Testis (tissue), 3 donors: ENCODE data around the gene CYB5R2. TPM values are rescaled to one million over a fixed set of nuclear protein-coding genes. Genes with fewer than 3 reads are reported as not detected.
"Not testable (repeated sequence)": the region's sequence is repeated elsewhere in the genome, so short reads cannot be mapped to it uniquely, and the experiment has no call there.

Source experiments
- DNase-seq: peaks from one replicate; pipeline ENCODE4 v3.0.0-alpha.2; 2019
- H3K27ac ChIP-seq, 2 donors: fragments of 200-600 bp; sonication (generic); one replicate each; pipeline ENCODE4 v1.5.1; 2019
- H3K27me3 ChIP-seq: fragments of 200-600 bp; sonication (generic); one replicate; pipeline ENCODE4 v1.5.1; 2019
- H3K36me3 ChIP-seq: fragments of 200-600 bp; sonication (generic); one replicate; pipeline ENCODE4 v1.5.1; 2017; ENCODE audit warnings: low read depth; ENCODE audit errors: missing control alignments
- H3K4me1 ChIP-seq: fragments of 200-600 bp; sonication (generic); one replicate; pipeline ENCODE4 v1.5.1; 2019
- H3K4me3 ChIP-seq, 2 donors: fragments of 200-600 bp; sonication (generic); one replicate each; pipeline ENCODE4 v1.5.1; 2017 to 2019
- H3K9me3 ChIP-seq: fragments of 200-600 bp; sonication (generic); one replicate; pipeline ENCODE4 v1.5.1; 2017
- POLR2A ChIP-seq: fragments of 450-650 bp; IDR thresholded peaks from one replicate; pipeline ENCODE4 v1.6.1; 2017; ENCODE audit warnings: antibody characterized with exemption, mild to moderate bottlenecking, moderate library complexity
- WGBS, 2 donors: methylation state at CpG; one replicate each; pipeline ENCODE4 v1.1.5; 2018; 5-methylcytosine and 5-hydroxymethylcytosine counted together
- intact Hi-C: fragments of 100-400 bp; cut with DNase I; formaldehyde crosslinking; loops from one replicate; pipeline ENCODE4 v1.15.1; 2023; ENCODE audit warnings: low total_unique reads
- polyA plus RNA-seq: library from polyadenylated mRNA; stranded (reverse); fragments of 350-450 nt; fragmentation: Illumina TruSeq; extraction: RNeasy Lipid Tissue Mini Kit (QIAGEN cat#74804); gene quantifications from one replicate; pipeline ENCODE4 v1.2.3, GENCODE V29; 2014; ENCODE audit warnings: low read depth, low replicate concordance; ENCODE audit not compliant: insufficient read depth
- total RNA-seq, 2 donors: library from RNA; depleted of rRNA; stranded (reverse); fragments of >200 nt; gene quantifications; one replicate each; pipeline ENCODE4 v1.2.3, GENCODE V29; 2016
- TF ChIP-seq, protein P1 (sequence below), 3 experiments: fragments of 450-650 bp in 2 of 3; fragments of 200-600 bp in 1 of 3; sonication (generic) in 1 of 3; IDR thresholded peaks; one replicate each; pipeline ENCODE4 v1.5.1; 2016 to 2019; ENCODE audit warnings: antibody characterized with exemption in 3 of 3, mild to moderate bottlenecking in 2 of 3, moderate library complexity in 1 of 3

Gene CYB5R2
- total and polyA plus RNA-seq, 3 donors from 2014 or later = 140 to 263 (median 190) TPM

DNA sequence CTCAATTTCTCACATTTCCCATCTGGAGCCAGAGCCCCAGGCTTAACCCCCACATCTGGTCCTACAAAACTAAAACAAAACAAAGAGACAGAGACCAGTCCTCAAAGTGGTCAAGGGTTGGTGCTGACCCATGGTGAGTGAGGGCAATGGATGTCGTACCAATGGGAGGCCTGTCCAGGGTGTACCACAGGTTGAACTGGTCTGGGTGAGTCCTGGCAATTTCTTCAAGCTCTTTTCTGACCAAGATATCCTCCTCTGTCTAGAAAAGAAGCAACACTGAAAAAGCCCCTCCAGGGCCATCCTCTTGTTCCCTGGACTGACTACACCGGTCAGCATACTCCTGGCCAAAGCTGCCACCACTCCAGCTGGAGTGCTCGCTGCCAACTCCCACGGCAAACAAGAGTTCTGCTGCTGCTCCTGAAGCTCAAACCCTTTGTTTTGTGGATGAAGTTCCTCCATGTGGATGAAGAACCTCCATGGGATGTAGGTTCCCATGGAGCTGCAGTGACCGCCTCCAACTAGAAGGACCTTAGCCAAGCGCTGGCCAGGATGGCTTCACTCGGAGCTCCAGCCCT is 6.9 kb downstream of the CYB5R2 start:
- Histone ChIP-seq H3K27ac (no peak overlapping the region), H3K36me3 (no peaks in the 10 kb centered on the region), H3K9me3 (no peaks in the 10 kb centered on the region), H3K27me3 (no peaks in the 10 kb centered on the region), H3K4me3 (no peak overlapping the region), H3K4me1 (peaks cover 9% of the 10 kb centered on the region)
- intact Hi-C loops = no loop called here
- WGBS, 2 donors = 85 to 91% methylated on average over 4 to 7 of the region's 7 CpGs
- TF ChIP-seq POLR2A = no peak
- TF ChIP-seq, protein P1, sequence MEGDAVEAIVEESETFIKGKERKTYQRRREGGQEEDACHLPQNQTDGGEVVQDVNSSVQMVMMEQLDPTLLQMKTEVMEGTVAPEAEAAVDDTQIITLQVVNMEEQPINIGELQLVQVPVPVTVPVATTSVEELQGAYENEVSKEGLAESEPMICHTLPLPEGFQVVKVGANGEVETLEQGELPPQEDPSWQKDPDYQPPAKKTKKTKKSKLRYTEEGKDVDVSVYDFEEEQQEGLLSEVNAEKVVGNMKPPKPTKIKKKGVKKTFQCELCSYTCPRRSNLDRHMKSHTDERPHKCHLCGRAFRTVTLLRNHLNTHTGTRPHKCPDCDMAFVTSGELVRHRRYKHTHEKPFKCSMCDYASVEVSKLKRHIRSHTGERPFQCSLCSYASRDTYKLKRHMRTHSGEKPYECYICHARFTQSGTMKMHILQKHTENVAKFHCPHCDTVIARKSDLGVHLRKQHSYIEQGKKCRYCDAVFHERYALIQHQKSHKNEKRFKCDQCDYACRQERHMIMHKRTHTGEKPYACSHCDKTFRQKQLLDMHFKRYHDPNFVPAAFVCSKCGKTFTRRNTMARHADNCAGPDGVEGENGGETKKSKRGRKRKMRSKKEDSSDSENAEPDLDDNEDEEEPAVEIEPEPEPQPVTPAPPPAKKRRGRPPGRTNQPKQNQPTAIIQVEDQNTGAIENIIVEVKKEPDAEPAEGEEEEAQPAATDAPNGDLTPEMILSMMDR (IDR thresholded peaks at IDR 0.05) = no peak
- no peak for DNase-seq

DNA sequence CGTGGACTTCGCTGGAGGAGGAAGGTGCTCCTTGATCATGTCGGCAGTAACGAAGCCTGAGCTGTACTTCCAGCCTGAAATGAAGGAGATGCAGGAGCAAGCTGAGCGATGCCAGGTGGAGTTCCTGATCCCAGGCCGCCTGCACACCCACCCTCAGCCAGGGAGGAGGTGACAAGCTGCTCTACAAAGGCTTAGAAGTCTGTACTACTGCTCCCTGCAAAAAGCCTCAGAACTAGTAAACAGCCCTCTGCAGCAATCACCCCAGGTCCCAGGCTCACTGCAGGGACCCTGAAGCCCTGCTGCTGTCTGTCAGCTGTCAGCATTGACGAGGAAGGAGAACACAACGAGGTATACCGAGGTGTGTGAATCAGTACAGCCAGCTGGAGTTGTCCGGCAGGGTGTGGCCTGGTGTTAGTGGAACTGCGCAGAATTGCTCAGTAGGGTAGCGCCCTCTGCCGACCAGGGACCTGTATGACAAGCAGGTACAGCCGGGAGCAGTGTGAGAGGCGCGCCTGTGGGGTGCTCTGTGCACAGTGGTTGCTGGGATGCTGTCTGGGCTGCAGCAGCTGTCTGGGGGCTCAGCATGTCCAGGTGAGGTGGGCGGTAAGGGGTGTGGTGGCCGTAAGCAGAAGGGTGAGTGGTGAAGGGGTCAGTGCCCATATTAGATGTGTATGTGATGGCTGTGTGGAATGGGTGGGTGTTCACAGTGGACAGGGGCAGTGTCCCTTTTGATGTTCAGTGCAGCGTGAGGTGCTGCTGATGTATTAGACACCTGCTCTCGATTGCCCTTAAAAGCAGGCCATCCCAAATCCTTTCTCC is 7.6 kb downstream of the CYB5R2 start:
- peak; percentile 75 for DNase-seq
- WGBS, 2 donors = 72 to 74% methylated on average over 17 to 20 of the region's 20 CpGs
- intact Hi-C loops = no loop called here
- no peak for TF ChIP-seq POLR2A
- TF ChIP-seq, protein P1 (IDR thresholded peaks at IDR 0.05) = peak; percentile 59 to 70 (median 68)
- Histone ChIP-seq H3K27ac (no peak overlapping the region), H3K4me3 (no peak overlapping the region), H3K36me3 (no peaks in the 10 kb centered on the region), H3K9me3 (no peaks in the 10 kb centered on the region), H3K4me1 (peaks cover 4% of the 10 kb centered on the region), H3K27me3 (no peaks in the 10 kb centered on the region)

DNA sequence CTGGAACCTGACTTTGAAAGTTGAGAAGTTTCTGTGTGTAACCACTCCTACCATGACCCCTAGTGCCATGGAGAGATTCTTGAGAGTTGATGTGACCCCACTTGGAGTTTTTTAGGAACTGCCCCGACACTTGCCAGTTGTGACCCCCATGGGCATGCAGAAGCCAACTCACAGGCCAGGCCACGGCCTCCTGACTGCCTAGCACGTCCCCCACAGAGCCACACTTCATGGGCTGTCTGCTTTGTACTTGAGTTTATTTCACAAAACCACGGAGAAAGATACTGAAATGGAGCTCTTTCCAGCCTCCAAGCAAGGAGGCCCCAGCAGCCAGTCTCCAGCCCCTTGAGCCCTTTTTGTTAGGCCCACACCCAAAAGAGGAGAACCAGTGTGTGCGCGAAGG is 8.4 kb downstream of the CYB5R2 start:
- no peaks in the 10 kb centered on the region for H3K36me3 ChIP-seq
- TF ChIP-seq, protein P1 (IDR thresholded peaks at IDR 0.05) = no peak
- TF ChIP-seq POLR2A = no peak
- H3K4me1 ChIP-seq = peaks cover 4% of the 10 kb centered on the region
- H3K4me3 ChIP-seq = no peak overlapping the region
- no peaks in the 10 kb centered on the region for H3K9me3 ChIP-seq
- no peaks in the 10 kb centered on the region for H3K27me3 ChIP-seq
- no peak overlapping the region for H3K27ac ChIP-seq
- 92 to 95% methylated on average over 5 to 6 of the region's 6 CpGs for WGBS, 2 donors
- intact Hi-C loops = no loop called here
- DNase-seq = no peak

DNA sequence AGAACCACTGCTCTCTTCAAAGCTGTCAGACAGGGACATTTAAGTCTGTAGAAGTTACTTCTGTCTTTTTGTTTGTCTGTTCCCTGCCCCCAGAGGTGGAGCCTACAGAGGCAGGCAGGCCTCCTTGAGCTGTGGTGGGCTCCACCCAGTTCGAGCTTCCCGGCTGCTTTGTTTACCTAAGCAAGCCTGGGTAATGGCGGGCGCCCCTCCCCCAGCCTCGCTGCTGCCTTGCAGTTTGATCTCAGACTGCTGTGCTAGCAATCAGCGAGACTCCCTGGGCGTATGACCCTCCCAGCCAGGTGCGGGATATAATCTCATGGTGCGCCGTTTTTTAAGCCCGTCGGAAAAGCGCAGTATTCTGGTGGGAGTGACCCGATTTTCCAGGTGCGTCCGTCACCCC is 9.8 kb downstream of the CYB5R2 start:
- H3K9me3 ChIP-seq, H3K27ac ChIP-seq, H3K27me3 ChIP-seq, H3K36me3 ChIP-seq, H3K4me3 ChIP-seq, H3K4me1 ChIP-seq, intact Hi-C loops, DNase-seq: not testable (repeated sequence)
- WGBS, 2 donors = 70 to 79% methylated on average over 8 to 12 of the region's 16 CpGs

DNA sequence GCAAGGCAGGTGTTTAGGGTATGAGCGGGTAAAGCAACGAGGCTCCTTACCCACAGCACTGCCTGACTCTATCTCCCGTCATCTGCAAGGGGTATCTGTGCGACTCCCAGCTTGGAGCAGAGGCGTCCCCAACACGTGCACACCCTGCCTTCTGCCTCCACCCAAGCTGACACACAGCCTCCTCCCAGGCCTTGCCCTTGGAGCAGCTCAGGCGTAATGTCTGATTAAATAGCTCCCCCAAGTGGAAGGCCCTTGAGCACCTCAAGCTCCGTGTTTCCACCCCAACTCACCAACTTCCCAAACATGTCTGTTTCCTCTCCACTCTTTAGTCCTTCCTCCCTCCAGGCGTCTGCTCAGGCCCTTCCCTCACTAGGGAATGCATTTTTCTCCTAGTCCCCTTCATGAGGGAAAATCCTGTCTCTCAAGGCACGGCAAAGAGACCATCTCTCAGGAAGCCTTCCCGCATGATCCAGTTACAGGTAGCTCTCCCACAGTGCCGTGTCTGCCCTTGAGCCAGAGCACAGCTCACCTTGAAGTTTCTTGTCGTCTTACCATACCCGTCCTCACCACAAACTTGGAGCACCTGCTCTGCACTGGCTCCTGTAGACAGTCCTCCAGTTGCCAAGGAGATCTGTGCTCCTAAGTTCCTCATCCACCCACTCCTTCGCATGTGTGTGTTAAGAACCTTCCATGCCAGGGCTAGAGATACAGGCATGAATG is 15.8 kb downstream of the CYB5R2 start:
- no peak overlapping the region for H3K4me3 ChIP-seq

More for the DNA sequence above, 15.8 kb downstream of the CYB5R2 start:
- no peak for TF ChIP-seq POLR2A
- TF ChIP-seq, protein P1 (IDR thresholded peaks at IDR 0.05) = peak in 2 of 3 experiments; percentile 57 to 60
- H3K36me3 ChIP-seq = no peaks in the 10 kb centered on the region
- peak; percentile 85 for DNase-seq
- WGBS, 2 donors = 55 to 65% methylated on average over 15 of the region's 15 CpGs
- H3K9me3 ChIP-seq = no peaks in the 10 kb centered on the region
- H3K27me3 ChIP-seq = no peaks in the 10 kb centered on the region
- intact Hi-C loops = loop anchor here (5.0 kb wide), 1 partner anchor 80 kb away; no protein-coding TSS in a partner anchor
- peaks cover 17% of the 10 kb centered on the region for H3K4me1 ChIP-seq
- peak overlapping the region in 1 of 2 donors; percentile 60 for H3K27ac ChIP-seq
